Caco-2 (cell line): ENCODE data around the gene RASSF3. TPM values are rescaled to one million over a fixed set of nuclear protein-coding genes. Genes with fewer than 3 reads are reported as not detected.

Experiments used
- BruUV-seq: library from RNA; stranded (reverse); fragments of 400-500 nt; replicated peaks from 2 replicates; lab custom pipeline; 2021; lab: Mats Ljungman, UMichigan
- CTCF ChIA-PET: fragments of 300-600 bp; sonication (Branson Sonifier 250); formaldehyde crosslinking; loops from one replicate; lab custom pipeline; 2022; ENCODE audit warnings: antibody characterized with exemption; lab: Charles Lee
- POLR2A ChIA-PET: fragments of 300-600 bp; sonication (Branson Sonifier 250); formaldehyde crosslinking; loops from one replicate; lab custom pipeline; 2022; ENCODE audit warnings: antibody characterized with exemption; lab: Charles Lee
- DNase-seq, 2 experiments: peaks; one replicate each; pipeline versions ENCODE4 v3.0.0 to v3.0.0-alpha.2; 2020 to 2022
- H3K27me3 ChIP-seq: replicated peaks from 2 replicates; pipeline ENCODE4 v1.6.0; 2011; ENCODE audit warnings: low read length; ENCODE audit not compliant: control insufficient read depth, insufficient read depth
- H3K36me3 ChIP-seq: 2 replicates; pipeline ENCODE4 v1.5.1; 2011; ENCODE audit warnings: low read length; ENCODE audit not compliant: control insufficient read depth, insufficient read depth
- H3K4me1 ChIP-seq: fragments of 250-450 bp; sonication (Bioruptor Pico); 2 replicates; pipeline ENCODE4 v1.5.1; 2020; ENCODE audit warnings: mild to moderate bottlenecking
- H3K4me3 ChIP-seq: 2 replicates; pipeline ENCODE4 v1.5.1; 2011; ENCODE audit warnings: low read depth, mild to moderate bottlenecking, control low read depth, low read length
- H3K9me3 ChIP-seq: fragments of 250-450 bp; sonication (Bioruptor Pico); 2 replicates; pipeline ENCODE4 v1.5.1; 2020; ENCODE audit warnings: mild to moderate bottlenecking, moderate library complexity
- H3K27ac Mint-ChIP-seq: one replicate; pipeline ENCODE4 v1.8.0; 2022; ENCODE audit warnings: mixed read lengths; ENCODE audit not compliant: unreplicated experiment
- H3K27me3 Mint-ChIP-seq: one replicate; pipeline ENCODE4 v1.8.0; 2022; ENCODE audit warnings: mixed read lengths; ENCODE audit not compliant: insufficient read depth, unreplicated experiment
- H3K36me3 Mint-ChIP-seq: one replicate; pipeline ENCODE4 v1.8.0; 2022; ENCODE audit warnings: mild to moderate bottlenecking, mixed read lengths; ENCODE audit not compliant: insufficient read depth, unreplicated experiment
- H3K4me1 Mint-ChIP-seq: one replicate; pipeline ENCODE4 v1.8.0; 2022; ENCODE audit warnings: low read depth, mixed read lengths; ENCODE audit not compliant: unreplicated experiment
- H3K4me3 Mint-ChIP-seq: one replicate; pipeline ENCODE4 v1.8.0; 2022; ENCODE audit warnings: mild to moderate bottlenecking, moderate library complexity, mixed read lengths; ENCODE audit not compliant: unreplicated experiment
- H3K9me3 Mint-ChIP-seq: one replicate; pipeline ENCODE4 v1.8.0; 2022; ENCODE audit warnings: mixed read lengths; ENCODE audit not compliant: unreplicated experiment
- intact Hi-C: fragments of 100-400 bp; cut with micrococcal nuclease; formaldehyde crosslinking; loops from one replicate; pipeline ENCODE4 v1.10.0; 2022; ENCODE audit not compliant: unreplicated experiment
- total RNA-seq: library from RNA; stranded (reverse); gene quantifications from 2 replicates; pipeline ENCODE4 v1.2.3, GENCODE V29; 2022
- TF ChIP-seq, protein P1 (sequence below), 2 experiments: fragments of 200-600 bp in 1 of 2; IDR thresholded peaks; 1 replicate in 1 of 2; 2 replicates in 1 of 2; pipeline versions ENCODE4 v1.5.1 to v1.8.0; 2011 to 2022; ENCODE audit warnings: antibody characterized with exemption in 1 of 2, control low read depth in 1 of 2, inconsistent platforms in 1 of 2, low read depth in 1 of 2, low read length in 1 of 2, mild to moderate bottlenecking in 1 of 2, moderate library complexity in 1 of 2; ENCODE audit not compliant: insufficient read depth in 1 of 2, severe bottlenecking in 1 of 2, unreplicated experiment in 1 of 2

The RASSF3 gene
- total RNA-seq, 1 experiment from 2014 or later: 25.7 TPM

DNA sequence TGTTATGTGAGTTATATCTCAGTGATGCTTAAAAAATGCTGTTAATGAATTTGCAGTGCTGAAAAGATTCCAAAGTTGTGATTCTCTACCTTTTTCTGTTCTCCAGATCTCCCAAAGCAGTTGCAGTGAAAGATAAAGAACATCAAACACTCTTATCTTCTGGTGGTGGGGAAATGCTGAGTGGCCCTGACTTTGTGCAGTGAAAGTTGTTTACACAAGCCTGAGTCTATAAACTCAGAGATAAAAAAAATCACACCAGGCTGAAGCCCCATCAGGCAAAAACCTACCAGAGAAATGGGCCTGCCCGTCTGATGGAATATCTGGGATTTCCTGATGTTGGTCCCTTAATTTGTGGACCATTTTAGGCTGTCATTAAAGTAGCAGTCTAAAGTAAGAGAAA lies 46.1 kb downstream of the RASSF3 start:
- Mint-ChIP-seq H3K27me3 (no peaks in the 10 kb centered on the region), H3K4me3 (peak overlapping the region; percentile 12), H3K4me1 (peaks cover 18% of the 10 kb centered on the region), H3K36me3 (no peaks in the 10 kb centered on the region), H3K27ac (peak overlapping the region; percentile 36), H3K9me3 (no peaks in the 10 kb centered on the region)
- no TSS peak for BruUV-seq
- Histone ChIP-seq H3K9me3 (no peaks in the 10 kb centered on the region), H3K4me1 (peaks cover 46% of the 10 kb centered on the region), H3K36me3 (no peaks in the 10 kb centered on the region; the same call in 1 of the 2 replicates), H3K27me3 (no peaks in the 10 kb centered on the region), H3K4me3 (no peak overlapping the region)
- peak; percentile 65 to 69 for DNase-seq
- TF ChIP-seq, protein P1, sequence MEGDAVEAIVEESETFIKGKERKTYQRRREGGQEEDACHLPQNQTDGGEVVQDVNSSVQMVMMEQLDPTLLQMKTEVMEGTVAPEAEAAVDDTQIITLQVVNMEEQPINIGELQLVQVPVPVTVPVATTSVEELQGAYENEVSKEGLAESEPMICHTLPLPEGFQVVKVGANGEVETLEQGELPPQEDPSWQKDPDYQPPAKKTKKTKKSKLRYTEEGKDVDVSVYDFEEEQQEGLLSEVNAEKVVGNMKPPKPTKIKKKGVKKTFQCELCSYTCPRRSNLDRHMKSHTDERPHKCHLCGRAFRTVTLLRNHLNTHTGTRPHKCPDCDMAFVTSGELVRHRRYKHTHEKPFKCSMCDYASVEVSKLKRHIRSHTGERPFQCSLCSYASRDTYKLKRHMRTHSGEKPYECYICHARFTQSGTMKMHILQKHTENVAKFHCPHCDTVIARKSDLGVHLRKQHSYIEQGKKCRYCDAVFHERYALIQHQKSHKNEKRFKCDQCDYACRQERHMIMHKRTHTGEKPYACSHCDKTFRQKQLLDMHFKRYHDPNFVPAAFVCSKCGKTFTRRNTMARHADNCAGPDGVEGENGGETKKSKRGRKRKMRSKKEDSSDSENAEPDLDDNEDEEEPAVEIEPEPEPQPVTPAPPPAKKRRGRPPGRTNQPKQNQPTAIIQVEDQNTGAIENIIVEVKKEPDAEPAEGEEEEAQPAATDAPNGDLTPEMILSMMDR (IDR thresholded peaks at IDR 0.05; ENCODE audit: insufficient read depth in 1 of 2, low read depth in 1 of 2, low read length in 1 of 2, severe bottlenecking in 1 of 2, unreplicated experiment in 1 of 2): no peak
- ChIA-PET CTCF (no interaction called here), POLR2A (no interaction called here)
- intact Hi-C loops: loop anchor here (1.0 kb wide), 1 partner anchor 10 kb away; no protein-coding TSS in a partner anchor

DNA sequence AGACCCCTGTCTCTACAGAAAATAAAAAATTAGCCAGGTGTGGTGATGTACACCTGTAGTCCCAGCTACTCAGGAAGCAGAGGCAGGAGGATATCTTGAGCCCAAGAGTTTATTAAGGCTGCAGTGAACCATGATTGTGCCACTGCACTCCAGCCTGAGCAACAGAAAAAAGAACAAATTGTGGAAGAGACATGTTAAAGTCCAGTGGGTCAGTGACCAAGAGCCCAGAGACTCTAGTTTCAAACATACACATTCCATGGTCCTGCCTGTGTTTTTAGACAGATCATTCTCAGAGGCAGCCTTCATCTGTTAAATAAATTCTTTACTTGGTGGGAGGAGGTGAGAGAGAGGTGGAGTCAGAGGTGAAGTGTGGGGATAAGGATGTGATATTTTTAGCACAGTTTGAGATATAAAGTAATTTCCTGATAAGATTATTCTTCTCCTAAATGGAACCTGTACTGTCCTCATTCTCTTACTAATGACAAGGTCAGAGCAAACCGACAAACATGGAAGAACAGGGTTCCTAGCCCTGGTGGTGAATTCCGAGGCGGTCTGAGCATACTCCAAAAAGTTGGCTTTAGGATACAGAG lies 48.7 kb downstream of the RASSF3 start:
- ChIA-PET POLR2A (no interaction called here), CTCF (no interaction called here)
- TF ChIP-seq, protein P1 (IDR thresholded peaks at IDR 0.05; ENCODE audit: insufficient read depth in 1 of 2, low read depth in 1 of 2, low read length in 1 of 2, severe bottlenecking in 1 of 2, unreplicated experiment in 1 of 2): no peak
- H3K4me1 ChIP-seq: peaks cover 49% of the 10 kb centered on the region
- H3K4me3 ChIP-seq: no peak overlapping the region
- intact Hi-C loops: no loop called here
- H3K9me3 Mint-ChIP-seq: no peaks in the 10 kb centered on the region
- H3K4me3 Mint-ChIP-seq: no peak overlapping the region
- no peaks in the 10 kb centered on the region for H3K27me3 Mint-ChIP-seq
- H3K9me3 ChIP-seq: no peaks in the 10 kb centered on the region
- peaks cover 29% of the 10 kb centered on the region for H3K4me1 Mint-ChIP-seq
- no peaks in the 10 kb centered on the region for H3K36me3 ChIP-seq
- no peaks in the 10 kb centered on the region for H3K36me3 Mint-ChIP-seq
- H3K27me3 ChIP-seq: no peaks in the 10 kb centered on the region
- no peak for DNase-seq
- no TSS peak for BruUV-seq
- no peak overlapping the region for H3K27ac Mint-ChIP-seq

DNA sequence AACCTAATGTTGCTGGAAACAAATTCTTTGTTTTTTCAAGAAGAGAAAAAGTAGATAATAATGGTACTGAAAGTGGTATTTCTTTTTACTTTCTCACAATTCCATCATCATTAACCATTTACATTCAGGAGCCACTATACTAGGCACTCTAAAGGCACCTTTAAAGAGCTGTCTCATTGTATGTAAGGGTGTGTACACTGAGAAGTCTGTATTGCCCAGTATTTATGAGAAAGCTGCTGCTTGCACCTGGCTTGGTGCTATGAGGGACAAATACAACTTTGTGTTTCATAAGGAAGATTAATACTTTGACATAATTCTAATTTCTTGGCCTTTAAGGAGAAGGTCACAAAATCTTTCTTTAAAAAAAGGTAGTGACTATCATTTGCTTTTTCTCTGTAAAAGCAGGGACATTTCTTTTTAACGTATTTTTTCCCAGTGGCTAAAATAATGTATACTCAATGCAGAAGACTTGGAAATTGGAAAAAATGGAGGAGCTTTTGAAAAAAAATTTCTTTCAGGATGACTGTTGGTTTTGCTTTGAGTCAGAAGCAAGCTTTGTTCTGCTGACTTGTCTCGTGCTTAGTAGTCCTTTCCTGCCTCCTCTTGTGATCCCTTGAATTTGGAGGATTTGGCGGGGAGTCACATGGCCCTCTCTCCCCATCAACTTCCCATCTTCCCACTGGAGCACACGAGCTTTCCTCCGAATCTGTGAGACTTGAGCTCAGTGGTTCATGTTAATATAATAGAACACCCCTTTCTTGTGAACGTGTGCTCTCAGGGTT lies 50.1 kb downstream of the RASSF3 start:
- no peaks in the 10 kb centered on the region for H3K27me3 ChIP-seq
- H3K4me3 Mint-ChIP-seq: no peak overlapping the region
- H3K9me3 Mint-ChIP-seq: no peaks in the 10 kb centered on the region
- H3K4me3 ChIP-seq: no peak overlapping the region
- H3K4me1 ChIP-seq: peaks cover 47% of the 10 kb centered on the region
- H3K9me3 ChIP-seq: no peaks in the 10 kb centered on the region
- H3K27ac Mint-ChIP-seq: no peak overlapping the region
- peaks cover 25% of the 10 kb centered on the region for H3K4me1 Mint-ChIP-seq
- BruUV-seq: no TSS peak
- no peaks in the 10 kb centered on the region for H3K36me3 ChIP-seq
- TF ChIP-seq, protein P1 (IDR thresholded peaks at IDR 0.05; ENCODE audit: insufficient read depth in 1 of 2, low read depth in 1 of 2, low read length in 1 of 2, severe bottlenecking in 1 of 2, unreplicated experiment in 1 of 2): no peak
- no peaks in the 10 kb centered on the region for H3K27me3 Mint-ChIP-seq
- ChIA-PET CTCF (no interaction called here), POLR2A (no interaction called here)
- DNase-seq: no peak
- intact Hi-C loops: no loop called here
- no peaks in the 10 kb centered on the region for H3K36me3 Mint-ChIP-seq
